Thymus (tissue), 11 donors: ENCODE data around the gene PARP15. TPM values are rescaled to one million over a fixed set of nuclear protein-coding genes. Genes with fewer than 3 reads are reported as not detected.

Source experiments
- DNase-seq, 9 donors: peaks; one replicate each; pipeline ENCODE4 v3.0.0-alpha.2; 2013; ENCODE audit warnings: low spot score in 9 of 9, low read depth in 6 of 9, missing footprints in 1 of 9
- H3K27ac ChIP-seq, 2 donors: one replicate each; pipeline ENCODE4 v1.5.1; 2013; ENCODE audit warnings: control low read depth in 1 of 2, low read depth in 1 of 2, low read length in 1 of 2, mild to moderate bottlenecking in 1 of 2, moderate library complexity in 1 of 2
- H3K27me3 ChIP-seq, 2 donors: one replicate each; pipeline ENCODE4 v1.5.1; 2013; ENCODE audit warnings: low read length in 1 of 2; ENCODE audit not compliant: control insufficient read depth in 2 of 2, insufficient read depth in 1 of 2
- H3K36me3 ChIP-seq, 2 donors: one replicate each; pipeline ENCODE4 v1.5.1; 2013; ENCODE audit warnings: low read length in 1 of 2, mild to moderate bottlenecking in 1 of 2, moderate library complexity in 1 of 2; ENCODE audit not compliant: control insufficient read depth in 2 of 2, insufficient read depth in 2 of 2
- H3K4me1 ChIP-seq, 2 donors: one replicate each; pipeline ENCODE4 v1.5.1; 2013; ENCODE audit warnings: low read length in 2 of 2; ENCODE audit not compliant: control insufficient read depth in 2 of 2, insufficient read depth in 2 of 2
- H3K4me3 ChIP-seq, 2 donors: one replicate each; pipeline ENCODE4 v1.5.1; 2013; ENCODE audit warnings: low read length in 2 of 2, control low read depth in 1 of 2, mild to moderate bottlenecking in 1 of 2
- H3K9me3 ChIP-seq, 2 donors: one replicate each; pipeline ENCODE4 v1.5.1; 2013; ENCODE audit warnings: low read length in 1 of 2, mild to moderate bottlenecking in 1 of 2; ENCODE audit not compliant: control insufficient read depth in 2 of 2, insufficient read depth in 1 of 2
- WGBS: extraction: QIAGEN DNeasy Blood & Tissue Kit; methylation state at CpG from one replicate; pipeline ENCODE4 v1.1.7; 2013; 5-methylcytosine and 5-hydroxymethylcytosine counted together
- polyA plus RNA-seq: library from polyadenylated mRNA; stranded (reverse); fragments of 200-250 nt; gene quantifications from one replicate; pipeline ENCODE4 v1.2.3, GENCODE V29; 2013
- total RNA-seq: library from RNA; stranded (reverse); fragments of 120-200 nt; gene quantifications from one replicate; pipeline ENCODE4 v1.2.4, GENCODE V29; 2013
- donor health status: healthy.

The PARP15 gene
- total and polyA plus RNA-seq, 2 donors = 6.8 to 15.7 TPM

DNA sequence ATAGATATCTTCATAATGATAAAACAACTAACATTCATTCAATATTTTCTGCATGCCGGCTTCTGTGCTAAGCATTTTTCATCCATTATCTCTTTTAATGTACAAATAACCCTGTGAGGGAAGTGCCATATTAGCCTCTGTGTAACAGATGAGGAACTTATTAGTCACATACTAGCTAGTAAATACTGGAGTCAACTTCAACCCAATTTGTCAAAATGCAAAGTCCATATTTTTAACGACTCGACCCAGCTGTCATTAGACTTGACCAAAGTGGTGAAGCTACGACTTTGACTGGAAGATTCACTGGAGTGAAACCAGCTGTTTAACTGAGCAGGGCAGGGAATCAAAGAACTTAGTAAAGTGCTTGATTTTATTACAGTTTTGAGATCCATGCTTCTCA lies 41.6 kb downstream of the PARP15 start:
- Histone ChIP-seq H3K4me3 (no peak overlapping the region), H3K9me3 (no peaks in the 10 kb centered on the region), H3K27ac (no peak overlapping the region), H3K4me1 (no peaks in the 10 kb centered on the region), H3K27me3 (no peaks in the 10 kb centered on the region), H3K36me3 (peaks cover 4 to 13% of the 10 kb centered on the region in 2 donors)
- no peak for DNase-seq
- 91% methylated on average over 4 of the region's 4 CpGs for WGBS

DNA sequence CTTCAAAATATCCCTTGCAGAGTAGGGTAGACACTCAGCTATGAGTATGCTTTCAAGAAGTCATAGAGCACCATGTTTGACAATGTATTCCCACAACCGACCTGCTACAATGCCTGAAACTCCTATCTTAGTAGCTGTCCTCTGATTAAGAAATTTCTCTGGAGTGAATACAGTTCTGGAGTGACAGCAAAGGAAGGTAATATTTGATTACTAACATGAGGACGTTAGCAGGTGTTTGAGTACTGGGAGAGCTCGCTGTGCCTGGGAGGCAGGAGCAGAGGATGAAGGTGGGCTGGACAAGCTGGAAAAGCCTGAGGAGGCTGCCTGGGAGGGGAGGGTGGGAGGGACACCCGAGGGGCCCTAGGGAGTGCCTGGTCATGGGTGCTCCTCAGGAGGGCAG lies 42.9 kb downstream of the PARP15 start:
- DNase-seq = no peak
- Histone ChIP-seq H3K4me1 (no peaks in the 10 kb centered on the region), H3K27me3 (no peaks in the 10 kb centered on the region), H3K4me3 (no peak overlapping the region), H3K36me3 (peaks cover 4 to 11% of the 10 kb centered on the region in 2 donors), H3K27ac (no peak overlapping the region), H3K9me3 (no peaks in the 10 kb centered on the region)
- WGBS = 98% methylated on average over 4 of the region's 4 CpGs

DNA sequence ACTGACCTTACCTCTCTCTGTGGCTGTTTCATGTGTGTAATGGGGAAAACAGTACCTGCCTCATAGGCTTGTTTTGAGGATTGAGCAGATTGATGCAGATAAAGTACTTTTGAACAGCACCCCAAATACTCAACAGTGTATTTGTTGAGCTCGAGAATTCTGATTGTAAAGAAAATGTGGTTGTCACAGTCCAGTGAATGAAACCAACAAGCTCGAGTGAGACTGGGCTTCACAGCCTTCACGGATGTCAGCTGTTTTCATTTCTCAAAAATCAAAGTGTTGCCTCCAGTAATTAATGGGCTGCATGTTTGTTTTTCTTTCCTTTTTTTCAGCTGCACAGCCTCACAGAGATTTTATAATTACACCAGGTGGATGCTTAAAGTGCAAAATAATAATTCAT lies 43.7 kb downstream of the PARP15 start:
- H3K4me1 ChIP-seq = no peaks in the 10 kb centered on the region
- peaks cover 4 to 9% of the 10 kb centered on the region in 2 donors for H3K36me3 ChIP-seq
- H3K27ac ChIP-seq = no peak overlapping the region
- 77% methylated on average over 3 of the region's 3 CpGs for WGBS
- DNase-seq = no peak
- no peaks in the 10 kb centered on the region for H3K27me3 ChIP-seq
- no peaks in the 10 kb centered on the region for H3K9me3 ChIP-seq
- H3K4me3 ChIP-seq = no peak overlapping the region

DNA sequence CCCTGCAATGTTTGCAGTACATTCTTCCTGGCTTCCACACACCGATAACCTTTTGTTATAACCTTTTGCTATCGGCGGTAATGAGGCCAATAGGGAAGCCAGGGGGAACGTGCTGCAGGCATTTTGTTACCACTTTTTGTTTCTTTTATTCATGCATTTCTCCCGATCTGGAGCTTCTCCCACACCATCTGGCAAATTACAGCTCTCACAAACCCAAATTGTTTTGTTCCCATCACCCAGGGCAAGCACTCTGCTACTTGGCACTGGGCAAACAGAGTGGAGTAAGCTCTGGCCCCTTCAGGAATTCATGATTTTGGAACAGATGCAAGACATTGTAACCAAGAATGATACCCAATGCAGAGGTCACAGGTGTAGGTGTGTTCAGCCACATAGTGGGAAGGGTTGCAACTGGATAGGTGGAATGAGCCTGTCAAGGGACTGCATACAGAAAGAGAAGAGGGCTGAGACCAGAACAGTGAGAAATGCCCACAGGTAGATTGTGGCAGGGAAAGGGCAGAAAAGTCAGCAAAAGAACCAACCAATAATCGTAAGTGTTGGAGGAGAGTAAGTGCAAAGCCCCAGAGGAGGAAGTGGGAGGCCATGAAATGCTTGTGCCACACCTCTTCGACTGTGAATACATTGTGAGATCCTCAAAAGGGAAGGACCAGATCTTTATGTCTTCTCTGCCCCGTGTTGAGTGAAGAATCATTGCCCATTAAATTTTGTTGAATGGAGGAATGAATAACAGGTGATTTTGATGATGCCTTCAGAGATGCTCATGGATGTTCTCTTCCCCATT lies 45.8 kb downstream of the PARP15 start:
- Histone ChIP-seq H3K4me3 (no peak overlapping the region), H3K4me1 (no peaks in the 10 kb centered on the region), H3K27me3 (no peaks in the 10 kb centered on the region), H3K36me3 (peaks cover 4 to 5% of the 10 kb centered on the region in 2 donors), H3K27ac (no peak overlapping the region), H3K9me3 (no peaks in the 10 kb centered on the region)
- WGBS = 96% methylated on average over 8 of the region's 8 CpGs
- no peak for DNase-seq

DNA sequence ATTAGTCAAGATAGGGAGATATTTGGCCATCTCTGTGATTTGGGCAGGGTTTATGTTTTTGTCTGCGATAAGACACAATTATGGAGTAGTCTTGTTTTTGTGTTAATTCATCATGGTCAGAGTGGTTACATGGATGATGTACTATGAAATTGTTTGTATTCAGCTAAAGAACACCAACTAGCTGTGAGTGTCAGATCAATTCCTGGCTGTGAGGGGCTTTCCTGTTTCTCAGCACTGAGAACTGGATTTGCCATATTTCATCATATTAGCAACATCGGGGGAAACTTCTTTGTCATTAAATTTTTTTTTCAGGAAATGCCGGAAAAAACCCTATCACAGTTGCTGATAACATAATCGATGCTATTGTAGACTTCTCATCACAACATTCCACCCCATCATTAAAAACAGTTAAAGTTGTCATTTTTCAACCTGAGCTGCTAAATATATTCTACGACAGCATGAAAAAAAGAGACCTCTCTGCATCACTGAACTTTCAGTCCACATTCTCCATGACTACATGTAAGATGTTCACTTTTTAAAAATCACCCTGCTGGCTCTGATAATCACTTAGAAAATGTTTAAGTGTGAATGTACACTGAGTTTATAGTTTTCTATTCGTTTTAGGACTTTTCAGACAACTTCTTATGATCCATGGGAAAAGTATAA lies 49.2 kb downstream of the PARP15 start:
- Histone ChIP-seq H3K4me3 (no peak overlapping the region), H3K36me3 (peaks cover 0 to 4% of the 10 kb centered on the region in 2 donors), H3K27ac (no peak overlapping the region), H3K4me1 (no peaks in the 10 kb centered on the region), H3K9me3 (peaks cover 0 to 3% of the 10 kb centered on the region in 2 donors), H3K27me3 (no peaks in the 10 kb centered on the region)
- no peak for DNase-seq
- 95% methylated on average over 6 of the region's 6 CpGs for WGBS

DNA sequence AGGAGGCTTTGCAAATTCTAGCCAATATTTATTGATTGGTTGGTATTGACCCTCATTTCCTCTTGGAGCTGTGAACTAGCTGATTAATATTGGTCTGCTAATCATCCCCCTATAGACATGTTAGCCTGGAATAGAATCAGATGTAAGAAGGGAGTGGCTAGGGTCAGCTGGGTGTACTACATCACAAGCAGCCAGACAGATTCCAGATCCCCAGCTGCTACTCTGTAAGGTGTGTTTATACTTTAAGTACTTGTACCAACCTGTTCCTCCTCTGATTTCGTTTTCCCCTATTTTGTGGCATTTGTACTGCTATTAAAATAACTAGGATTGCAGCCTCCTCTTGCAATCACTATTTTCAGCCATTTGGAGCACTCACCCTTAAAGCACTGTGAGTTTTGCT lies 49.9 kb downstream of the PARP15 start:
- H3K9me3 ChIP-seq = peaks cover 0 to 3% of the 10 kb centered on the region in 2 donors
- no peak for DNase-seq

DNA sequence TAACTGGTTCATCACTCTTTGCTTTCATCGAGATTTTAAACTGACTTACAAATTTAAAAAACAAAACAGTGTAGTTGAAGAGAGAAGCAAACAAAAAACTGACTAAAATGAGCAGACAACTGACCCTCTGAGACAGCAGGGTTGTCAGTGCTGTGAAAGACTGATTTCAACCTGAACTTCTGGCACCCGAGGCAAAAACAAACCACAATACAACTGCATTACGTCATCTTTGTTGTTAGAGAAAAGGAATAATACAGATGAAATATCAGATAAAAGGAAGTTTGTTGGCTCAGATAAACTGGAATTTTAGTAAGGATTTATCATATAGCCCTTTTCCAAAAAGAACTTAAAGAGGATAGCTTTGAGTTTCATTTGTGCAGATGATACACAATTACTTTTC lies 51.1 kb downstream of the PARP15 start:
- Histone ChIP-seq H3K27ac (no peak overlapping the region), H3K4me3 (no peak overlapping the region), H3K4me1 (no peaks in the 10 kb centered on the region), H3K9me3 (peaks cover 0 to 3% of the 10 kb centered on the region in 2 donors), H3K27me3 (no peaks in the 10 kb centered on the region), H3K36me3 (no peaks in the 10 kb centered on the region)
- WGBS = 82% methylated on average over 3 of the region's 3 CpGs
- DNase-seq = no peak

More for the DNA sequence above, 49.9 kb downstream of the PARP15 start:
- H3K4me3 ChIP-seq = no peak overlapping the region
- no peaks in the 10 kb centered on the region for H3K4me1 ChIP-seq
- 86% methylated on average over 1 of the region's 1 CpG for WGBS
- H3K27ac ChIP-seq = no peak overlapping the region
- H3K36me3 ChIP-seq = peaks cover 0 to 3% of the 10 kb centered on the region in 2 donors
- H3K27me3 ChIP-seq = no peaks in the 10 kb centered on the region

DNA sequence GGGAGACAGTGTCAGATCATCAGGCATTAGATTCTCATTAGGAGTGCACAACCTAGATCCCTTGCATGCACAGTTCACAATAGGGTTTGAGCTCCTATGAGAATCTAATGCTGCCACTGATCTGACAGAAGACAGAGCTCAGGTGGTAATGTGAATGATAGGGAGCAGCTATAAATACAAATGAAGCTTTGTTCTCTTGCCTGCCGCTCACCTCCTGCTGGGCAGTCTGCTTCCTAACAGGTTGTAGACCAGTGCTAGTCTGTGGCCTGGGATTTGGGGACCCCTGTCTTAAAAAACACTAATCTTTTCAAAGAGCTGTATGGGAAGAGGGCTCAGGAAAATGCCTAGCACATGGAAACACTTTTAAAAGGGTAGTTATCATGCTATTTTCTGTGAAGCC lies 52.3 kb downstream of the PARP15 start:
- Histone ChIP-seq H3K9me3 (peaks cover 0 to 3% of the 10 kb centered on the region in 2 donors), H3K36me3 (no peaks in the 10 kb centered on the region), H3K4me1 (no peaks in the 10 kb centered on the region), H3K4me3 (no peak overlapping the region), H3K27ac (no peak overlapping the region), H3K27me3 (no peaks in the 10 kb centered on the region)
- WGBS = 94% methylated on average over 1 of the region's 1 CpG
- DNase-seq = no peak

DNA sequence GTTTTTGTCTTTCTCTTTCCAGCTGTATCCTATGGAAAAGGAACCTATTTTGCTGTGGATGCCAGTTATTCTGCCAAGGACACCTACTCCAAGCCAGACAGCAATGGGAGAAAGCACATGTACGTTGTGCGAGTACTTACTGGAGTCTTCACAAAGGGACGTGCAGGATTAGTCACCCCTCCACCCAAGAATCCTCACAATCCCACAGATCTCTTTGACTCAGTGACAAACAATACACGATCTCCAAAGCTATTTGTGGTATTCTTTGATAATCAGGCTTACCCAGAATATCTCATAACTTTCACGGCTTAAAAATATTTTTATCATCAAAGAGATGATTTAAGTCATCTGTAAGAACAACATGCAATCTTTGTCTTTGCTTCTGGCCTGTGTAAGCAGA lies 58.3 kb downstream of the PARP15 start:
- H3K4me1 ChIP-seq = no peaks in the 10 kb centered on the region
- no peaks in the 10 kb centered on the region for H3K27me3 ChIP-seq
- H3K9me3 ChIP-seq = no peaks in the 10 kb centered on the region
- no peak overlapping the region for H3K4me3 ChIP-seq
- 93% methylated on average over 5 of the region's 5 CpGs for WGBS
- H3K27ac ChIP-seq = no peak overlapping the region
- H3K36me3 ChIP-seq = no peaks in the 10 kb centered on the region
- no peak for DNase-seq
